SK-N-SH (cell line): ENCODE measurements around the gene SPTBN1. TPM values are rescaled to one million over a fixed set of nuclear protein-coding genes. Genes with fewer than 3 reads are reported as not detected.

Experiments used
- CTCF ChIA-PET: fragments of 300-600, 350-600 bp; formaldehyde crosslinking; extraction: SDS; loops from one replicate; lab custom pipeline; 2021; lab: Yijun Ruan, JAX
- POLR2A ChIA-PET: fragments of 350-600 bp; sonication (Branson Sonifier 250); formaldehyde crosslinking; extraction: SDS; loops from one replicate; lab custom pipeline; 2020; ENCODE audit warnings: antibody characterized with exemption, inconsistent platforms; lab: Yijun Ruan, JAX
- DNase-seq: peaks from one replicate; pipeline ENCODE4 v3.0.0; 2012
- H2AFZ ChIP-seq: fragments of 200-600 bp; sonication (generic); 2 replicates; pipeline ENCODE4 v1.8.1; 2016; ENCODE audit warnings: antibody characterized with exemption, mild to moderate bottlenecking, low read depth
- H3F3A ChIP-seq: fragments of 200-600 bp; sonication (generic); replicated peaks from 2 replicates; pipeline ENCODE3; 2016; ENCODE audit warnings: antibody characterized with exemption, mild to moderate bottlenecking; ENCODE audit not compliant: insufficient read depth
- H3K27ac ChIP-seq, 2 experiments: fragments of 200-500 bp in 1 of 2; fragments of 200-600 bp in 1 of 2; sonication (Bioruptor generic) in 1 of 2; sonication (generic), shearing (Covaris generic) in 1 of 2; 2 replicates each; pipeline versions ENCODE4 v1.5.1 to v1.6.1; 2014 to 2016; ENCODE audit warnings: low read depth in 2 of 2, inconsistent platforms in 1 of 2, low read length in 1 of 2, mild to moderate bottlenecking in 1 of 2, mixed read lengths in 1 of 2
- H3K27me3 ChIP-seq: fragments of 200-600 bp; sonication (generic), shearing (Covaris generic); 2 replicates; pipeline ENCODE4 v1.6.1; 2016; ENCODE audit warnings: mixed run types; ENCODE audit not compliant: insufficient read depth
- H3K36me3 ChIP-seq, 2 experiments: fragments of 200-500 bp in 1 of 2; fragments of 200-600 bp in 1 of 2; sonication (Bioruptor generic) in 1 of 2; sonication (generic) in 1 of 2; replicated peaks in 1 of 2; 2 replicates each; pipeline versions ENCODE3 to v1.5.1; 2014 to 2016; ENCODE audit warnings: low read length in 1 of 2, mild to moderate bottlenecking in 1 of 2; ENCODE audit not compliant: insufficient read depth in 2 of 2, control insufficient read depth in 1 of 2
- H3K4me1 ChIP-seq, 2 experiments: fragments of 200-500 bp in 1 of 2; fragments of 200-600 bp in 1 of 2; sonication (Bioruptor generic) in 1 of 2; sonication (generic), shearing (Covaris generic) in 1 of 2; 2 replicates each; pipeline versions ENCODE4 v1.5.1 to v1.6.1; 2014 to 2016; ENCODE audit warnings: low read depth in 1 of 2, low read length in 1 of 2, mixed run types in 1 of 2; ENCODE audit not compliant: insufficient read depth in 2 of 2, control insufficient read depth in 1 of 2
- H3K4me2 ChIP-seq: fragments of 200-600 bp; sonication (generic), shearing (Covaris generic); 2 replicates; pipeline ENCODE4 v1.6.1; 2017; ENCODE audit warnings: mixed run types
- H3K4me3 ChIP-seq, 2 experiments: fragments of 200-500 bp in 1 of 2; fragments of 200-600 bp in 1 of 2; sonication (Bioruptor generic) in 1 of 2; sonication (generic), shearing (Covaris generic) in 1 of 2; 2 replicates each; pipeline versions ENCODE4 v1.5.1 to v1.8.1; 2014 to 2016; ENCODE audit warnings: low read depth in 2 of 2, inconsistent platforms in 1 of 2, low read length in 1 of 2, mild to moderate bottlenecking in 1 of 2, mixed read lengths in 1 of 2, moderate library complexity in 1 of 2
- H3K79me2 ChIP-seq: fragments of 200-600 bp; sonication (generic); 2 replicates; pipeline ENCODE4 v1.8.1; 2017; ENCODE audit warnings: mild to moderate bottlenecking; ENCODE audit not compliant: insufficient read depth
- H3K9ac ChIP-seq: fragments of 200-600 bp; sonication (generic); 2 replicates; pipeline ENCODE4 v1.6.1; 2017; ENCODE audit warnings: mixed run types
- H3K9me2 ChIP-seq: fragments of 200-600 bp; sonication (generic); 2 replicates; pipeline ENCODE4 v1.6.1; 2017; ENCODE audit warnings: mixed run types
- H3K9me3 ChIP-seq: fragments of 200-600 bp; sonication (generic); 2 replicates; pipeline ENCODE4 v1.6.1; 2017; ENCODE audit warnings: mixed run types, mild to moderate bottlenecking, moderate library complexity
- H4K20me1 ChIP-seq: fragments of 200-600 bp; sonication (generic); 2 replicates; pipeline ENCODE4 v1.6.1; 2017; ENCODE audit warnings: mild to moderate bottlenecking, mixed run types; ENCODE audit not compliant: insufficient read depth
- CHD2 ChIP-seq: fragments of 150-350 bp; IDR thresholded peaks from 2 replicates; pipeline ENCODE4 v1.6.1; 2018; ENCODE audit warnings: low read length; ENCODE audit not compliant: partially characterized antibody
- CTCF ChIP-seq: fragments of 200-600 bp; sonication (generic); IDR thresholded peaks from 2 replicates; pipeline ENCODE4 v1.6.1; 2017; ENCODE audit warnings: antibody characterized with exemption, mild to moderate bottlenecking, moderate library complexity
- ELF1 ChIP-seq: IDR thresholded peaks from 2 replicates; pipeline ENCODE4 v1.4.0; 2012
- FOSL2 ChIP-seq: IDR thresholded peaks from 2 replicates; pipeline ENCODE4 v1.4.0; 2012; ENCODE audit warnings: low read depth, mild to moderate bottlenecking, moderate library complexity, borderline replicate concordance
- FOXM1 ChIP-seq: IDR thresholded peaks from 2 replicates; pipeline ENCODE4 v1.4.0; 2012; ENCODE audit warnings: low read depth, mild to moderate bottlenecking
- GATA2 ChIP-seq: sonication (generic); formaldehyde crosslinking; IDR thresholded peaks from 2 replicates; pipeline ENCODE4 v1.5.0; 2020; ENCODE audit warnings: mild to moderate bottlenecking, missing genetic modification reagents
- MEF2A ChIP-seq: IDR thresholded peaks from 2 replicates; pipeline ENCODE4 v1.4.0; 2012; ENCODE audit warnings: low read depth, borderline replicate concordance
- MXI1 ChIP-seq: IDR thresholded peaks from 2 replicates; pipeline ENCODE4 v1.6.1; 2012; ENCODE audit warnings: mild to moderate bottlenecking, low read depth, low read length, improper control_type of control experiment
- NFIC ChIP-seq: IDR thresholded peaks from 2 replicates; pipeline ENCODE4 v1.4.0; 2012; ENCODE audit warnings: borderline replicate concordance
- PBX3 ChIP-seq: IDR thresholded peaks from 2 replicates; pipeline ENCODE4; 2012
- POLR2AphosphoS5 ChIP-seq: IDR thresholded peaks from 2 replicates; pipeline ENCODE4 v1.6.1; 2012; ENCODE audit warnings: low read depth, low read length
- RCOR1 ChIP-seq: fragments of 150-350 bp; IDR thresholded peaks from 2 replicates; pipeline ENCODE4 v1.6.1; 2017; ENCODE audit warnings: antibody characterized with exemption, low read length
- RXRA ChIP-seq: IDR thresholded peaks from 2 replicates; pipeline ENCODE4 v1.4.0; 2012; ENCODE audit warnings: low read depth, mild to moderate bottlenecking, borderline replicate concordance
- SIN3A ChIP-seq: IDR thresholded peaks from 2 replicates; pipeline ENCODE4 v1.6.1; 2012; ENCODE audit warnings: low read depth, mild to moderate bottlenecking, low read length, moderate library complexity, borderline replicate concordance
- SMC3 ChIP-seq: IDR thresholded peaks from 2 replicates; pipeline ENCODE4 v1.6.1; 2012; ENCODE audit warnings: low read depth, low read length, improper control_type of control experiment
- TAF1 ChIP-seq: IDR thresholded peaks from 2 replicates; pipeline ENCODE4 v1.6.1; 2012; ENCODE audit warnings: low read depth, mild to moderate bottlenecking, low read length, moderate library complexity, borderline replicate concordance
- USF1 ChIP-seq: IDR thresholded peaks from 2 replicates; pipeline ENCODE4 v1.4.0; 2012; ENCODE audit warnings: low read depth, borderline replicate concordance
- YY1 ChIP-seq: IDR thresholded peaks from 2 replicates; pipeline ENCODE4 v1.4.0; 2012; ENCODE audit warnings: low read depth, mild to moderate bottlenecking
- polyA plus RNA-seq, 3 experiments: library from polyadenylated mRNA; depleted of rRNA; stranded (reverse); fragments of >200 nt; gene quantifications; 2 replicates each; pipeline ENCODE4 v1.2.3, GENCODE V29; 2012
- TF ChIP-seq, protein P1 (sequence below): IDR thresholded peaks from 2 replicates; pipeline ENCODE4 v1.4.0; 2012; ENCODE audit warnings: low read depth
- TF ChIP-seq, protein P2 (sequence below): IDR thresholded peaks from 2 replicates; pipeline ENCODE4 v1.4.0; 2012; ENCODE audit warnings: low read depth, borderline replicate concordance

The SPTBN1 gene
- polyA plus RNA-seq, 1 of the 3 experiments (the other 2 are of a cell fraction), result 29.1 TPM

DNA sequence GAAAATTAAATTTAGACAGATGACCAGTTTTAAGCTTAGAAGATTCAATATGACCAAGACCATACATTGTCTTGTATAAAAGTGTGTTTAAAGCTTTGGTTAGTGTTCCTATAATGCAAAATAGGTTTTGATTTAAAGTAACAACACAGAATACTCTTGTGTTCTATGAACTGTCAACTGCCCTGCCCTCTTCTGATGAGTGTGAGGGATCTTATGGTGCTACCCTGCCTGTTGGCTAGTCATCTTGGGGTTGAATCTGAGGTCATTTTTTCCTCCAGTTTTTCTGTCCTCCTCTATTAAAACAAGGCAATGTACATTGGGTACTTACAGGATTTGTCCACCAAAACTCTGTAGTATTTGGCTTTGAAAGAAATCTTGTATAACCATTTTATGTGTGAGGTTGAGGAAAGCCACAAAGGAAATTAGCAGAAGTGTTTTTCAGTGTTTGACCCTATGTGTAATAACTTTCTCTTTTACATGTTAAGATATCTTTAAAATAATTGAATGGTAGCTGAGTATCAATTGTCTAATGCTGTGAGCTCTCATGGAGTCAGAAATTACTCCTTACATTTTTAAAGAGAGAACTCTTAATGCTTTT lies 129.1 kb downstream of the SPTBN1 start:
- Histone ChIP-seq H4K20me1 (peaks cover 73% of the 10 kb centered on the region), H3K4me1 (peaks cover 46 to 49% of the 10 kb centered on the region in 2 experiments; a peak in 3 of 4 replicates)
- POLR2A ChIA-PET, result no interaction called here

More for the DNA sequence above, 129.1 kb downstream of the SPTBN1 start:
- Histone ChIP-seq H3K27ac (peak overlapping the region; percentile 27 to 81; a peak in 3 of 4 replicates), H3K9ac (no peak overlapping the region), H3K36me3 (peaks cover 4 to 9% of the 10 kb centered on the region in 2 experiments), H3K4me2 (no peak overlapping the region), H2AFZ (no peak overlapping the region), H3K79me2 (peaks cover 96% of the 10 kb centered on the region), H3K9me3 (no peaks in the 10 kb centered on the region), H3K4me3 (no peak overlapping the region), H3K9me2 (no peaks in the 10 kb centered on the region), H3K27me3 (no peaks in the 10 kb centered on the region), H3F3A (peaks cover 11% of the 10 kb centered on the region)
- DNase-seq, result no peak
- TF ChIP-seq MEF2A (no peak), TAF1 (no peak), CHD2 (no peak), YY1 (no peak), ELF1 (no peak), CTCF (no peak), RXRA (no peak), SMC3 (no peak), MXI1 (no peak), GATA2 (CRISPR knock-in tag) (no peak), RCOR1 (no peak), PBX3 (no peak), NFIC (no peak), FOSL2 (no peak), FOXM1 (no peak), POLR2AphosphoS5 (no peak), SIN3A (no peak), USF1 (no peak)
- TF ChIP-seq, protein P1, sequence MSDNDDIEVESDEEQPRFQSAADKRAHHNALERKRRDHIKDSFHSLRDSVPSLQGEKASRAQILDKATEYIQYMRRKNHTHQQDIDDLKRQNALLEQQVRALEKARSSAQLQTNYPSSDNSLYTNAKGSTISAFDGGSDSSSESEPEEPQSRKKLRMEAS, result no peak
- TF ChIP-seq, protein P2, sequence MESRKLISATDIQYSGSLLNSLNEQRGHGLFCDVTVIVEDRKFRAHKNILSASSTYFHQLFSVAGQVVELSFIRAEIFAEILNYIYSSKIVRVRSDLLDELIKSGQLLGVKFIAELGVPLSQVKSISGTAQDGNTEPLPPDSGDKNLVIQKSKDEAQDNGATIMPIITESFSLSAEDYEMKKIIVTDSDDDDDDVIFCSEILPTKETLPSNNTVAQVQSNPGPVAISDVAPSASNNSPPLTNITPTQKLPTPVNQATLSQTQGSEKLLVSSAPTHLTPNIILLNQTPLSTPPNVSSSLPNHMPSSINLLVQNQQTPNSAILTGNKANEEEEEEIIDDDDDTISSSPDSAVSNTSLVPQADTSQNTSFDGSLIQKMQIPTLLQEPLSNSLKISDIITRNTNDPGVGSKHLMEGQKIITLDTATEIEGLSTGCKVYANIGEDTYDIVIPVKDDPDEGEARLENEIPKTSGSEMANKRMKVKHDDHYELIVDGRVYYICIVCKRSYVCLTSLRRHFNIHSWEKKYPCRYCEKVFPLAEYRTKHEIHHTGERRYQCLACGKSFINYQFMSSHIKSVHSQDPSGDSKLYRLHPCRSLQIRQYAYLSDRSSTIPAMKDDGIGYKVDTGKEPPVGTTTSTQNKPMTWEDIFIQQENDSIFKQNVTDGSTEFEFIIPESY, result no peak
- CTCF ChIA-PET, result no interaction called here
